ENCODE data around the gene WASF3.
"Not testable (repeated sequence)": the region's sequence is repeated elsewhere in the genome, so short reads cannot be mapped to it uniquely, and the experiment has no call there.

The WASF3 gene

GRCh38 chr13:26722321-26722720, 164.8 kb downstream of the WASF3 start:
- DNase-seq = no peak

- not testable (repeated sequence) for DNase-seq
These were observed 166.1 kb downstream of the WASF3 start for GRCh38 chr13:26723620-26724019.

- DNase-seq = no peak
These were observed 169.2 kb downstream of the WASF3 start for GRCh38 chr13:26726684-26727083.

GRCh38 chr13:26727122-26727521, 169.6 kb downstream of the WASF3 start:
- no peak for DNase-seq

GRCh38 chr13:26727633-26728032, 170.2 kb downstream of the WASF3 start:
- no peak for DNase-seq

- DNase-seq = no peak
These were observed 178.2 kb downstream of the WASF3 start for GRCh38 chr13:26735677-26736076.

Data from activated naive CD4-positive, alpha-beta T cell treated with anti-CD3 and anti-CD28 coated beads, Interleukin-2, amount 50 U/mL, for 16 hours (primary cell).